HG03159 (cell line): Measurements from ENCODE around the gene LYZ.
"Not testable (repeated sequence)": the region's sequence is repeated elsewhere in the genome, so short reads cannot be mapped to it uniquely, and the experiment has no call there.

Experiments used
- ATAC-seq: cut with Tn5 transposase; IDR thresholded peaks from one replicate; pipeline ENCODE4 v1.9.1; 2021; ENCODE audit warnings: mild to moderate bottlenecking, moderate library complexity; ENCODE audit not compliant: unreplicated experiment

Gene LYZ

GRCh38 chr12:69348162-69348938 lies at the start of gene LYZ:
TSS of gene LYZ (plus strand) at chr12:69348381. CDS start at chr12:69348409, 28 bp downstream.
- no peak for ATAC-seq

DNA sequence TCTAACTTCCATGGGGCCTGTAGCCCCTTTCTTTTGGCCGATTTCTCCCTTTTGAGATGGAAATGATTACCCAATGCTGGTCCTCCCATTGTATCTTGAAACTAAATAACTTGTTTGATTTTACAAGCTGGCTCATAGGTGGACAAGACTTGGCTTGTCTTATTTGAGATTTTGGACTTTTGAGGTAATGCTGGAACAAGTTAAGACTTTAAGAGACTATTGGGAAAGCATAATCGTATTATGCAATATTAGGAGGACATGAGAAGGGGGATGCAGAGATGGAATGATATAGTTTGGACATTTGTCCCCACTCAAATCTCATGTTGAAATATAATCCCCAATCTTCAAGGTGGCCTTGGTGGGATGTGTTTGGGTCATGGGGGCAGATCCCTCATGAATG lies 49.2 kb upstream of the LYZ start:
- ATAC-seq = no peak

DNA sequence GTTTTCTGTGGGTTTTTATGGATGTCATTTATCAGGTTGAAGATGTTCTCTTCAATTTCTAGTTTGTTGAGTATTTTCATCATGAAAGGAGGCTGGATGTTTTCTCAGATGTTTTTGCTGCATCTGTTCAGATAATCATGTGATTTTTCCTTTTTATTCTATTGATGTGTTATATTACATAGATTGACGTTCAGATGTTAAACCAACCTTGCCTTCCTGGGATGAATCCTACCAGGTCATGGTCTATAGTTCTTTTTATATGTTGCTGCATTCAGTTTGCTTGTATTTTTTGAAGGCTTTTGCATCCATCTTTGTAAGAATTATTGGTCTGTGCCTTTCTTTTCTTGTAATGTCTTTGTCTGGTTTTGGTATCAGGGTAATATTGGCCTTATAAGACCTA lies 43.9 kb upstream of the LYZ start:
- ATAC-seq = no peak

GRCh38 chr12:69309461-69309860 lies 38.7 kb upstream of the LYZ start:
- no peak for ATAC-seq

DNA sequence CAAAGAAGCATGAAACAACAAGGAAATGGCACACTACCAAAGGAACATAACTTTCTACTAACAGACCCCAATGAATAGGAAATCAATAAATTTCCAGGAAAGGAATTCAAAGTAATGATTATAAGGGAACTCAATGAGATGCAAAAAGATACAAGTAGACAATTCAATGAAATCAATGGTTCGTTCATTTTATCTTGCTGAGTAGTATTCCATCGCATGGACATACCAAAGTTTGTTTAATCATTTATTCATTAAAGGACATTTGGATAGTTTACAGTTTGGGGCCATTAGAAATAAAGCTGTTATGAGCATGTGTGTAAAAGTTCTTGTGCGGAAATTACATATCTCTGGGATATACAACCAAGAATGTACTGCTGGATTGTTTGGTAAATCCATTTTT lies 35.0 kb upstream of the LYZ start:
- ATAC-seq = no peak

- not testable (repeated sequence) for ATAC-seq
Measured at GRCh38 chr12:69316784-69317183, 31.4 kb upstream of the LYZ start.

DNA sequence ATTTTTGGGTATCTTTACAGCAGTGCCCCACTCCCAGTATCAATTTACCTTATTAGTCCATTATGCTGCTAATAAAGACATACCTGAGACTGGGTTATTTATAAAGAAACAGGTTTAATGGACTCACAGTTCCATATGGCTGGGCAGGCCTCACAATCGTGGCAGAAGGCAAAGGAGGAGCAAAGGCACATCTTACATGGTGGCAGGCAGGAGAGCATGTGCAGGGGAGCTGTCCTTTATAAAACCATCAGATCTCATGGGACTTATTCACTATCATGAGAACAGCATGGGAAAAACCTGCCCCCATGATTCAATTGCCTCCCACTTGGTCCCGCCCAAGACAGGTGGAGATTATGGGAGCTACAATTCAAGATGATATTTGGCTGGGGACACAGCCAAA lies 30.9 kb upstream of the LYZ start:
- ATAC-seq = not testable (repeated sequence)

DNA sequence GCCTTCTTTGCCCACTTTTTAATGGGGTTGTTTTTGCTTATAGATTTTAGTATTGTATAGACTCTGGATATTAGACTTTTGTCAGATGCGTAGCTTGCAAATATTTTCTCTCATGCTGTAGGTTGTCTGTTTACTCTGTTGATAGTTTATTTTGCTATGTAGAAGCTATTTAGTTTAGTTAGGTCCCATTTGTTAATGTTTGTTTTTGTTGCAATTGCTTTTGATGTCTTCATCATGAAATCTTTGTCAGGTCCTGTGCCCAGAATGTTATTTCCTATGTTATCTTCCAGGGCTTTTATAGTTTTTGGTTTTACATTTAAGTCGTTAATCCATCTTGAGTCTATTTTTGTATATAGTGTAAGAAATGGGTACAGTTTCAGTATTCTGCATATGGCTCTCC lies 30.0 kb upstream of the LYZ start:
- no peak for ATAC-seq

DNA sequence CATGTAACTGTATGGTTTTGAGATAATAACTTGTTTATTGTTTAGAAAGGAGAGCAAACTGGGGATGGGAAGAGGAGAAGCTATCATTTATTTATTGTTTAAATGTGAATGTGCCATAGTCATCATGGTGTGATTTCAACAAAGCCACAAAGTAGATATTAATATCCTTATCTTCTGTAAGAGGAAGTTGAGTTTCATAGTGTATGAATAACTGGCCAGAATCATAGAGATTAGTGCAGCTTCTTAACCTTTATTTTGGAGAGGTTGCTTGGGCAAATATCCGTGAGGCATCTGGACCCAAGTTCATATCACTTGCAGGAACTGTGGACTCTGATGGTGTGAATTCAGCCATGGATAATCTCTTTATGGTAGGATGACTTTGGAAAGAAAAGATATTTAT lies 26.8 kb upstream of the LYZ start:
- no peak for ATAC-seq

GRCh38 chr12:69324797-69325466 lies 23.2 kb upstream of the LYZ start:
- peak; percentile 98 for ATAC-seq

DNA sequence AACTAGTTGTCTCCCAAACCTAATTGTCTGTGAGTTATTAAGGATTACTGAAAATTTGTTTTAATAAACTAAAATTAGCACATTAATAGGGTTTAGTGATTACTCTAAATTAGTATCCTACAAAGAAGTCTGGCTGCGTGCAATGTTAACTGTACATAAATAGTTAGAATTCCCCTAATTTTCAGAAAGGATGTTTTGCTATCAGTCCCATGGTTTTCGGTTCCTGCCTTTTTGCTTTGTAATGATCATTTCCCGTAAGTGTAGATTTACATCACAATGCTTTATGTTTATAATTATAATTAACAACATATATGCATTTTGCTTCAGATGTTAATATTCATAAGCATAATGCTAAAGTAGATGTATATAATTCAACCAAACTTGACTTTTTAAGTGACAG lies 19.8 kb upstream of the LYZ start:
- ATAC-seq = no peak

- ATAC-seq = no peak
Measured at GRCh38 chr12:69329669-69330428, 18.3 kb upstream of the LYZ start.

GRCh38 chr12:69330475-69331473 lies 17.4 kb upstream of the LYZ start:
- ATAC-seq = peak; percentile 87

DNA sequence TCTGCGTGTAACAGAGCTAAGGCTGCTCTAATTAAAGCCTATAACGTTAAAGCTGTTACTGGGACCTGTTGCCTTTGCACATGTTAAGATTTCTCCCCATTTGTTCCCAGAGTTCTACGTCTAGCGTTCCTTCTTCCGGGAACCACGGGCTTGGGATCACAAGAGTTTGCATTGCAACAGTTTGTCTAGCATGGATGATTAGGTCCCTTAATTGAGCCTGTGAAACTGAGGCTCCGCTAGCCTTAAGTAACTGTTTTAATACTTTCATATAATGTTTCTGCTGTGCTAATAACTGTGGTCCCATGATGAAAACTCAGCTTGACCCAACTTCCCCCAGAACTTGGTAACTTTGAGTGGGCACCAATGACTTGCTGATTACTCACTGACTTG lies 16.7 kb upstream of the LYZ start:
- ATAC-seq = no peak

GRCh38 chr12:69331909-69332684 lies 16.1 kb upstream of the LYZ start:
- ATAC-seq = no peak

DNA sequence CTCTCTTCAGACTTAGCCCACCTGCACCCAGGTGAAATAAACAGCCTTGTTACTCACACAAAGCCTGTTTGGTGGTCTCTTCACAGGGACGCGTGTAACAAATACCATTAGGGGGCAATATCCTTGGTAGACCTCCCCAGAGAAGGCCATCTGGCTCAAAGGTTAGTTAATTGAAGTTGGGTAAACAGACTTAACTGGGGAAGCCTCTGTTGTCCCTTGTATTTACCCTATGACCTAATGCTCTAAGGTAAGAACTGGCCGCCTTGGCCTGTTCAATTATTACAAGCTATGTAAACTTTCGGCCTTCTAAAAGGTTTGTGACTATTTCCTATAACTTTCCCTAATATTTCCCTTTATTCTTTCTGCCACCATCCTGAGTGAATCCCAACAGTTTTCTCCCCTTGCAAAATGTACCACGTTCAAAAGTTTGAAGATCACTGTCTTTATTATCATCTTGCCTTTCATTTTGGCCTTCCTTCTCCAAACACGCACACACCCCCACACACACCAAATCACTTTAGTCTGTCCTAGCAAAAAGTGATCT lies 15.3 kb upstream of the LYZ start:
- ATAC-seq = no peak

DNA sequence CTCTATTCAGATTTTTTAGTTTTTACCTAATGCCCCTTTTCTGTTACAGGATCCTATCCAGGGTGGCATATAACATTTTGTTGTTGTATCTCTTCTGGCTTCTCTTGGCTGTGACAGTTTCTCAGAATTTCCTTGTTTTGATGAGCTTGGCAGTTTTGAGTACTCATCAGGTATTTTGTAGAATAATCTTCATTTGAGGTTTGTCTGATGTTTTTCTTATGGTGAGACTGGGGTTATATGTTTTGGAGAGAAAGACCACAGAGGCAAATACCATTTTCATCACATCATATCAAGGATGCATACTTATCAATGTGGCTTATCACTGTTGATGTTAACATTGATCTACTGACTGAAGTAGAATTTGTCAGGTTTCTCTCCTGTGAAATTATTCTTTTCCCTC lies 14.0 kb upstream of the LYZ start:
- no peak for ATAC-seq

- ATAC-seq = no peak
Measured at GRCh38 chr12:69337311-69338090, 10.7 kb upstream of the LYZ start.
